ENCODE measurements around the gene FAIM2. TPM values are rescaled to one million over a fixed set of nuclear protein-coding genes. Genes with fewer than 3 reads are reported as not detected.
A peak's percentile ranks its signal among the peaks of the same experiment; 100 is the strongest.

FAIM2 gene
- polyA plus RNA-seq, 2 of the 4 experiments (the other 2 are of a cell fraction) = 0.23 TPM; not detected in 1

DNA sequence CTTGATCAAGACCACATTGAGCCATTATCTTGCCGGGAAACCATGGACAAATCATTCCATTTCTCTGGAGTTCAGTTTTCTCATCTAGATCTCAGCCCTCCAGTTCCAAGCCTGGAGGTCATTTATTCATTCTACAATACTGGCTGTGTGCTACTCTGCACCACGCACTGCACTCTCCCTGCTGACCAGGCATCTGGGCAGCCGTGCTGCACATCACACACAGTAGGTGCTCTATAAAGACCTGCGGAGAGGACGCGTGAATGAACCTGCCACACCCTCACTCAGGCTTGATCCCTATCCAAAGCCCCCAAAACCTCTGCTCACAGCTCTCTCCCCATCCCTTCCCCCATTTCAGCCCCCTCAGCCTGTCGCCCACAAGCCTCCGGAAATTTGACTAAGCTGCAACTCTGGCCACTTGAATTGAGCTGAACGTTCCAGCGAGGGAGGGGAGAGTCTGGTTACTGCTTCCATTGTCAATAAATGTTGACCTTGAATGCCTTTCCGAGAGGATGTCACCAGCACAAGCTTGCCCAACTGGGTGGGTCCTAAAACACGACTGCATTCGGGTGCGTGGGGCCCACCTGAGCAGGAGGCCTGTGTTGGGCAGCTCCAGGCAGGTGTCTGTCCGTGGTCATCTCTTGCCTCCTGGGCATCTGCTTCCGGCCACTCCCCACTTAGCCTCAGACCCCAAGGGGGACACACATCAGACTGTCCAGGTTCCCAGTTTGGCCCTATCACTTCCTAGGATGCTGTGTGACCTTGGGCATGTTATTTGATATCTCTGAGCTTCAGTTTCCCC lies 17.8 kb downstream of the FAIM2 start:
- Histone ChIP-seq H3K4me2 (no peak overlapping the region), H3K4me3 (no peak overlapping the region), H3K9me3 (no peaks in the 10 kb centered on the region), H3K4me1 (peaks cover 13% of the 10 kb centered on the region), H3K27ac (no peak overlapping the region)
- FAIRE-seq (no peak), DNase-seq (ENCODE audit: low read depth in 1 of 2, low spot score in 1 of 2) (no peak), ATAC-seq (no peak)
- WGBS (ENCODE audit: missing lambda C conversion rate) = 68% methylated on average over 12 of the region's 16 CpGs
- ChIA-PET CTCF (interaction anchor here (0.7 to 2.8 kb wide), 6 partner anchors 17 to 521 kb away, joined by 3 to 9 read pairs (median 5); no protein-coding TSS in a partner anchor), POLR2A (no interaction called here)
- TF ChIP-seq ZNF302 (CRISPR knock-in tag; IDR thresholded peaks at IDR 0.05) = no peak
- TF ChIP-seq HOXA7 (CRISPR knock-in tag; IDR thresholded peaks at IDR 0.05) = no peak
- no peak for TF ChIP-seq MAFK (IDR thresholded peaks at IDR 0.05; ENCODE audit: partially characterized antibody)
- TF ChIP-seq KDM5A (IDR thresholded peaks at IDR 0.05) = no peak
- TF ChIP-seq CEBPB (IDR thresholded peaks at IDR 0.05) = no peak
- TF ChIP-seq KDM1A (IDR thresholded peaks at IDR 0.05; ENCODE audit: low read depth) = no peak
- TF ChIP-seq CHD4 (IDR thresholded peaks at IDR 0.05; ENCODE audit: borderline replicate concordance) = no peak

DNA sequence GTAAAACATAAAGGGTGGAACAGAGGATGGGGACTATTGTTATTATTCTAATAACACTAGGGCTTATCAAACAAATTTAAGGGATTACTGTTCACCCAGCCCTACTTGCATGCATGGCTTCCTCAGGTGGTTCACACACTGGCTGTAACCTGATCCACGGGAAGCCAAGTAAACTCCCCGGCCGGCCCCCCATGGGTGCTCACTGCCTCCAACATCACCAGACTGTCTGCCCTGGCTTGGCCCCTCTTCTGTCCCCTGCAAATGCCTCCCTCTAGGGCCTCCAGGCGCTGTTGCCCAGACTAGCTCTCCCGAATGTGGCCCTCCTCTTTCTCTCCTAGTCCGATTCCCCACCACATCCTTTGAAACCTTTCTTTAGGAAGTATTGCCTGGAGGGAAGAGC lies 18.6 kb downstream of the FAIM2 start:
- H3K27ac ChIP-seq = no peak overlapping the region
- TF ChIP-seq POLR2A (IDR thresholded peaks at IDR 0.05; ENCODE audit: low read length) (no peak), RAD21 (conservative IDR thresholded peaks at IDR 0.05 in 1 of 2, IDR thresholded peaks at IDR 0.05 in 1 of 2) (no peak), NFE2L2 (conservative IDR thresholded peaks at IDR 0.05; ENCODE audit: low read length) (no peak), NPAS2 (CRISPR knock-in tag; IDR thresholded peaks at IDR 0.05; ENCODE audit: borderline replicate concordance) (no peak), PHF8 (IDR thresholded peaks at IDR 0.05; ENCODE audit: borderline replicate concordance, low read depth) (no peak), RFX5 (IDR thresholded peaks at IDR 0.05) (no peak), CHD2 (IDR thresholded peaks at IDR 0.05; ENCODE audit: low read length, partially characterized antibody) (no peak), JUNB (IDR thresholded peaks at IDR 0.05) (no peak), CEBPB (IDR thresholded peaks at IDR 0.05) (no peak), CBX2 (IDR thresholded peaks at IDR 0.05; ENCODE audit: borderline replicate concordance, low read depth) (no peak), FOXS1 (CRISPR knock-in tag; IDR thresholded peaks at IDR 0.05) (no peak), SREBF2 (IDR thresholded peaks at IDR 0.05) (no peak), RCOR1 (IDR thresholded peaks at IDR 0.05; ENCODE audit: low read depth, low read length) (no peak), GATA3 (IDR thresholded peaks at IDR 0.05; ENCODE audit: borderline replicate concordance) (no peak), HOXA7 (CRISPR knock-in tag; IDR thresholded peaks at IDR 0.05) (no peak), SMC3 (IDR thresholded peaks at IDR 0.05) (no peak)
- 56% methylated on average over 6 of the region's 6 CpGs for WGBS (ENCODE audit: missing lambda C conversion rate)
- POLR2A ChIA-PET = no interaction called here
- H3K4me2 ChIP-seq = no peak overlapping the region
- DNase-seq (ENCODE audit: low read depth in 1 of 2, low spot score in 1 of 2) = no peak
- no peak overlapping the region for H3K4me3 ChIP-seq
- peaks cover 13% of the 10 kb centered on the region for H3K4me1 ChIP-seq
- H3K9me3 ChIP-seq = no peaks in the 10 kb centered on the region
- CTCF ChIA-PET = interaction anchor here (0.9 to 2.8 kb wide), 3 partner anchors 16 to 82 kb away, joined by 3 to 9 read pairs (median 5); no protein-coding TSS in a partner anchor
- FAIRE-seq = no peak
- no peak for ATAC-seq

DNA sequence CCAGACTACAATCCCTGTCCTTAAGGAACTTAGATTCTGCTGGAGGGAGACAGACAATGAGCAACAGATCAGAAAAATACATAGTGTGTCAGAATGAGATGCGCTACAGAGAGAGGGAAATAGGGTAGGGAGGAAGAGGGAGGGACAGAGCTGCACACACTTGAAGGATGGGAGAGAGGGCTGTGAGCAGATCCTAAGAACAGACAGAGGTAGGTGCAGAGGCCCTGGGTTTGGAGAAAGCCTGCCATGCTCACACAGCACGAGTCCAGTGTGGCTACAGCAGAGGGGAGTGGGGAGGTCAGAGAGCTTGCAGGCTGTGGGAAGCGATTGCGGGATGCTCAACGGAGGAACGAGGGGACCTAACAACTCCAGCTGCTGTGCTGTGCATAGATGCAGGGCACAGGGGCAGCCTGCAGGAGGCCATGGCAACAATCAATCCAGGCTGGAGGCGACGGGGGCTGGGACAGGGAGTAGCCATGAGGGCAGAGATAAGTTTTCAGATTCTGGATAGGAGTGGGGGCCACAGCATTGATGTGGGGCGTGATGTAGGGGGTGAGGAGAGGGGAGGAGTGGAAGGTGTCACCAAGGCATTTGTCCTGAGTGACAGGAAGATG lies 20.7 kb downstream of the FAIM2 start:
- ATAC-seq = peak in 1 of 2 experiments; percentile 58; a peak in 3 of 6 replicates
- DNase-seq (ENCODE audit: low read depth in 1 of 2, low spot score in 1 of 2) = no peak
- H3K27ac ChIP-seq = no peak overlapping the region
- no peak overlapping the region for H3K4me3 ChIP-seq
- POLR2A ChIA-PET = no interaction called here
- TF ChIP-seq HEYL (CRISPR knock-in tag; IDR thresholded peaks at IDR 0.05) = no peak
- TF ChIP-seq HOXB5 (CRISPR knock-in tag; IDR thresholded peaks at IDR 0.05) = no peak
- no peak for TF ChIP-seq NFE2L2 (conservative IDR thresholded peaks at IDR 0.05; ENCODE audit: low read length)
- no peak for TF ChIP-seq EP300 (IDR thresholded peaks at IDR 0.05)
- TF ChIP-seq KDM1A (IDR thresholded peaks at IDR 0.05; ENCODE audit: low read depth) = no peak
- no peak for TF ChIP-seq FOSL2 (IDR thresholded peaks at IDR 0.05)
- TF ChIP-seq FOSL2 (CRISPR knock-in tag; IDR thresholded peaks at IDR 0.05) = no peak
- TF ChIP-seq TFCP2L1 (CRISPR knock-in tag; IDR thresholded peaks at IDR 0.05) = no peak
- TF ChIP-seq ZFP36 (IDR thresholded peaks at IDR 0.05; ENCODE audit: borderline replicate concordance, partially characterized antibody) = no peak
- TF ChIP-seq RNF2 (IDR thresholded peaks at IDR 0.05; ENCODE audit: borderline replicate concordance, low read depth) = no peak
- TF ChIP-seq, protein P1, sequence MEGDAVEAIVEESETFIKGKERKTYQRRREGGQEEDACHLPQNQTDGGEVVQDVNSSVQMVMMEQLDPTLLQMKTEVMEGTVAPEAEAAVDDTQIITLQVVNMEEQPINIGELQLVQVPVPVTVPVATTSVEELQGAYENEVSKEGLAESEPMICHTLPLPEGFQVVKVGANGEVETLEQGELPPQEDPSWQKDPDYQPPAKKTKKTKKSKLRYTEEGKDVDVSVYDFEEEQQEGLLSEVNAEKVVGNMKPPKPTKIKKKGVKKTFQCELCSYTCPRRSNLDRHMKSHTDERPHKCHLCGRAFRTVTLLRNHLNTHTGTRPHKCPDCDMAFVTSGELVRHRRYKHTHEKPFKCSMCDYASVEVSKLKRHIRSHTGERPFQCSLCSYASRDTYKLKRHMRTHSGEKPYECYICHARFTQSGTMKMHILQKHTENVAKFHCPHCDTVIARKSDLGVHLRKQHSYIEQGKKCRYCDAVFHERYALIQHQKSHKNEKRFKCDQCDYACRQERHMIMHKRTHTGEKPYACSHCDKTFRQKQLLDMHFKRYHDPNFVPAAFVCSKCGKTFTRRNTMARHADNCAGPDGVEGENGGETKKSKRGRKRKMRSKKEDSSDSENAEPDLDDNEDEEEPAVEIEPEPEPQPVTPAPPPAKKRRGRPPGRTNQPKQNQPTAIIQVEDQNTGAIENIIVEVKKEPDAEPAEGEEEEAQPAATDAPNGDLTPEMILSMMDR (IDR thresholded peaks at IDR 0.05) = no peak
- no peak for TF ChIP-seq ZNF302 (CRISPR knock-in tag; IDR thresholded peaks at IDR 0.05)
- TF ChIP-seq RFX5 (IDR thresholded peaks at IDR 0.05) = no peak
- TF ChIP-seq, protein P2, sequence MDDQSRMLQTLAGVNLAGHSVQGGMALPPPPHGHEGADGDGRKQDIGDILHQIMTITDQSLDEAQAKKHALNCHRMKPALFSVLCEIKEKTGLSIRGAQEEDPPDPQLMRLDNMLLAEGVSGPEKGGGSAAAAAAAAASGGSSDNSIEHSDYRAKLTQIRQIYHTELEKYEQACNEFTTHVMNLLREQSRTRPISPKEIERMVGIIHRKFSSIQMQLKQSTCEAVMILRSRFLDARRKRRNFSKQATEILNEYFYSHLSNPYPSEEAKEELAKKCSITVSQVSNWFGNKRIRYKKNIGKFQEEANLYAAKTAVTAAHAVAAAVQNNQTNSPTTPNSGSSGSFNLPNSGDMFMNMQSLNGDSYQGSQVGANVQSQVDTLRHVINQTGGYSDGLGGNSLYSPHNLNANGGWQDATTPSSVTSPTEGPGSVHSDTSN (IDR thresholded peaks at IDR 0.05) = no peak
- CTCF ChIA-PET = interaction anchor here (1.0 to 4.6 kb wide), 5 partner anchors 14 to 187 kb away, joined by 3 to 42 read pairs (median 3); no protein-coding TSS in a partner anchor
- FAIRE-seq = no peak
- peaks cover 5% of the 10 kb centered on the region for H3K4me1 ChIP-seq
- peaks cover 7% of the 10 kb centered on the region; the same call in 1 of the 3 replicates for H3K9me3 ChIP-seq
- 63% methylated on average over 9 of the region's 9 CpGs for WGBS (ENCODE audit: missing lambda C conversion rate)
- H3K4me2 ChIP-seq = no peak overlapping the region

Data from A549 (cell line).